Measurements from ENCODE around the gene KCNQ5.

KCNQ5 gene

GRCh38 chr6:73058736-73059135, 436.9 kb downstream of the KCNQ5 start:
- H2AFZ ChIP-seq (ENCODE audit: low read depth, low read length): no peak overlapping the region
- H3K79me2 ChIP-seq (ENCODE audit: low read length): no peaks in the 10 kb centered on the region
- H3K27me3 ChIP-seq (ENCODE audit: low read depth, low read length): no peaks in the 10 kb centered on the region
- no peaks in the 10 kb centered on the region for H4K20me1 ChIP-seq (ENCODE audit: insufficient read depth, low read length)
- no peak overlapping the region for H3K9ac ChIP-seq (ENCODE audit: low read length)
- no peaks in the 10 kb centered on the region for H3K4me1 ChIP-seq (ENCODE audit: low read length)
- H3K36me3 ChIP-seq (replicated peaks; ENCODE audit: low read depth, low read length): no peaks in the 10 kb centered on the region
- no peak overlapping the region for H3K4me3 ChIP-seq (ENCODE audit: low read length)
- no peak overlapping the region for H3K4me2 ChIP-seq (ENCODE audit: low read length)
- no peaks in the 10 kb centered on the region for H3K9me3 ChIP-seq (ENCODE audit: insufficient read depth, low read length)
- no peak for TF ChIP-seq EZH2phosphoT487 (IDR thresholded peaks at IDR 0.05; ENCODE audit: low read depth)
- no peak for TF ChIP-seq CTCF (IDR thresholded peaks at IDR 0.05; ENCODE audit: low read depth, low read length)
- H3K27ac ChIP-seq (ENCODE audit: low read length): no peak overlapping the region

- Histone ChIP-seq H3K9me3 (ENCODE audit: insufficient read depth, low read length) (no peaks in the 10 kb centered on the region), H3K9ac (ENCODE audit: low read length) (no peak overlapping the region), H3K4me2 (ENCODE audit: low read length) (no peak overlapping the region), H2AFZ (ENCODE audit: low read depth, low read length) (no peak overlapping the region), H3K4me1 (ENCODE audit: low read length) (no peaks in the 10 kb centered on the region), H3K27ac (ENCODE audit: low read length) (no peak overlapping the region), H3K4me3 (ENCODE audit: low read length) (no peak overlapping the region), H3K36me3 (replicated peaks; ENCODE audit: low read depth, low read length) (no peaks in the 10 kb centered on the region), H3K79me2 (ENCODE audit: low read length) (no peaks in the 10 kb centered on the region), H3K27me3 (ENCODE audit: low read depth, low read length) (no peaks in the 10 kb centered on the region), H4K20me1 (ENCODE audit: insufficient read depth, low read length) (no peaks in the 10 kb centered on the region)
- TF ChIP-seq EZH2phosphoT487 (IDR thresholded peaks at IDR 0.05; ENCODE audit: low read depth) (no peak), CTCF (IDR thresholded peaks at IDR 0.05; ENCODE audit: low read depth, low read length) (no peak)
Measured at GRCh38 chr6:73062130-73062529, 440.3 kb downstream of the KCNQ5 start.

GRCh38 chr6:73062837-73063236, 441.0 kb downstream of the KCNQ5 start:
- no peaks in the 10 kb centered on the region for H3K27me3 ChIP-seq (ENCODE audit: low read depth, low read length)
- no peaks in the 10 kb centered on the region for H3K9me3 ChIP-seq (ENCODE audit: insufficient read depth, low read length)
- H3K36me3 ChIP-seq (replicated peaks; ENCODE audit: low read depth, low read length): no peaks in the 10 kb centered on the region
- H4K20me1 ChIP-seq (ENCODE audit: insufficient read depth, low read length): no peaks in the 10 kb centered on the region
- no peak overlapping the region for H3K4me2 ChIP-seq (ENCODE audit: low read length)
- H2AFZ ChIP-seq (ENCODE audit: low read depth, low read length): no peak overlapping the region
- H3K4me3 ChIP-seq (ENCODE audit: low read length): no peak overlapping the region
- no peak overlapping the region for H3K27ac ChIP-seq (ENCODE audit: low read length)
- H3K79me2 ChIP-seq (ENCODE audit: low read length): no peaks in the 10 kb centered on the region
- H3K9ac ChIP-seq (ENCODE audit: low read length): no peak overlapping the region
- TF ChIP-seq EZH2phosphoT487 (IDR thresholded peaks at IDR 0.05; ENCODE audit: low read depth): no peak
- no peak for TF ChIP-seq CTCF (IDR thresholded peaks at IDR 0.05; ENCODE audit: low read depth, low read length)
- H3K4me1 ChIP-seq (ENCODE audit: low read length): no peaks in the 10 kb centered on the region

GRCh38 chr6:73064266-73064665, 442.4 kb downstream of the KCNQ5 start:
- TF ChIP-seq CTCF (IDR thresholded peaks at IDR 0.05; ENCODE audit: low read depth, low read length) (no peak), EZH2phosphoT487 (IDR thresholded peaks at IDR 0.05; ENCODE audit: low read depth) (no peak)
- Histone ChIP-seq H3K36me3 (replicated peaks; ENCODE audit: low read depth, low read length) (no peaks in the 10 kb centered on the region), H3K9ac (ENCODE audit: low read length) (no peak overlapping the region), H3K79me2 (ENCODE audit: low read length) (no peaks in the 10 kb centered on the region), H3K9me3 (ENCODE audit: insufficient read depth, low read length) (no peaks in the 10 kb centered on the region), H4K20me1 (ENCODE audit: insufficient read depth, low read length) (no peaks in the 10 kb centered on the region), H3K27ac (ENCODE audit: low read length) (no peak overlapping the region), H2AFZ (ENCODE audit: low read depth, low read length) (no peak overlapping the region), H3K4me2 (ENCODE audit: low read length) (no peak overlapping the region), H3K4me1 (ENCODE audit: low read length) (no peaks in the 10 kb centered on the region), H3K4me3 (ENCODE audit: low read length) (no peak overlapping the region), H3K27me3 (ENCODE audit: low read depth, low read length) (no peaks in the 10 kb centered on the region)
